WTC11 (cell line): ENCODE results near the gene ABHD3.
"Not testable (repeated sequence)": the region's sequence is repeated elsewhere in the genome, so short reads cannot be mapped to it uniquely, and the experiment has no call there.

Experiments used
- CTCF ChIP-seq: fragments of 200-600 bp; IDR thresholded peaks from 2 replicates; pipeline ENCODE4 v1.8.0; 2022; ENCODE audit warnings: antibody characterized with exemption
- FOXJ3 ChIP-seq: sonication (generic); formaldehyde crosslinking; IDR thresholded peaks from 2 replicates; pipeline ENCODE4 v1.9.0; 2021; ENCODE audit warnings: missing genetic modification reagents, mild to moderate bottlenecking, borderline replicate concordance
- GRHL2 ChIP-seq: fragments of 250-450 bp; sonication (Bioruptor Pico); IDR thresholded peaks from 2 replicates; pipeline ENCODE4 v1.8.0; 2022; ENCODE audit warnings: mild to moderate bottlenecking, moderate library complexity; ENCODE audit not compliant: insufficient replicate concordance, severe bottlenecking
- RELA ChIP-seq: sonication (generic); formaldehyde crosslinking; IDR thresholded peaks from 2 replicates; pipeline ENCODE4 v1.8.1; 2022; ENCODE audit warnings: missing genetic modification reagents, mild to moderate bottlenecking, borderline replicate concordance

DNA sequence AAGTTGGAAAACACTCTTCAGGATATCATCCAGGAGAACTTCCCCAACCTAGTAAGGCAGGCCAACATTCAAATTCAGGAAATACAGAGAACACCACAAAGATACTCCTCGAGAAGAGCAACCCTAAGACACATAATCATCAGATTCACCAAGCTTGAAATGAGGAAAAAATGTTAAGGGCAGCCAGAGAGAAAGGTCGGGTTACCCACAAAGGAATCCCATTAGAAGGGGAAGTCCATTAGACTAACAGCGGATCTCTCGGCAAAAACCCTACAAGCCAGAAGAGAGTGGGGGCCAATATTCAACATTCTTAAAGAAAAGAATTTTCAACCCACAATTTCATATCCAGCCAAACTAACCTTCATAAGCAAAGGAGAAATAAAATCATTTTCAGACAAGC, 32.4 kb upstream of the ABHD3 start:
- not testable (repeated sequence) for TF ChIP-seq CTCF; FOXJ3 (CRISPR knock-in tag); GRHL2 (CRISPR knock-in tag); RELA
